Activated CD4-positive, CD25-positive, alpha-beta regulatory T cell treated with anti-CD3 and anti-CD28 coated beads, Interleukin-2, amount 50 U/mL, for 72 hours (primary cell): ENCODE results near the gene BOD1.

Experiments
- DNase-seq: peaks from one replicate; pipeline ENCODE4 v3.0.0; 2021

The BOD1 gene

DNA sequence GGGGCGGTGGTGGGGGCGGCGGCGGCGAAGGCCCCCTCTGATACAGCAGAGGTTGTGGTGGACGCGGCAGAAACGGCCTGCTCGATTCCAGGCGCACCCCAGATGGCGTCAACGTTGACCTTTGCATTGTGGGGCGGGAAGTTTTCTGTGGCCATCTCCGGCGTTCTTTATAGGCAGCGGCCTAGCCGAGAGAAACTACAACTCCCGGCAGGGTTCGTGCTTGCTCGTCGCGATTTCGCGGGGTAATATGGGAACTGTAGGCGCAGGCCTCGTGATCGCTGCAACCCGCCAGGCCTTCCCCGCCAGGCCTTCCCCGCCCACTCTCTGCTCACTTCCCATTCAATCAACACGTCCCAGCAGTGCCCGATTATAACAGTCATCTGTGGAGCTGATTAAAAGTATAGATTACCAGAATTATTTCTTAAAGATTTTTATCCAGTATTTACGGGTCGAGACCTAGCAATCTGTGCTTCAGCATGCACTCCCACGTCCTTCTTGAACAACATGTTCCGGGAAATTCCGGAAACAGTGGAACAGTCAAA lies at the start of gene BOD1:
Gene BOD1 (minus strand): TSS at position 74 of the 542 bp plus-strand sequence. CDS start 214 bp downstream, outside the sequence.
- DNase-seq = peak; percentile 89

DNA sequence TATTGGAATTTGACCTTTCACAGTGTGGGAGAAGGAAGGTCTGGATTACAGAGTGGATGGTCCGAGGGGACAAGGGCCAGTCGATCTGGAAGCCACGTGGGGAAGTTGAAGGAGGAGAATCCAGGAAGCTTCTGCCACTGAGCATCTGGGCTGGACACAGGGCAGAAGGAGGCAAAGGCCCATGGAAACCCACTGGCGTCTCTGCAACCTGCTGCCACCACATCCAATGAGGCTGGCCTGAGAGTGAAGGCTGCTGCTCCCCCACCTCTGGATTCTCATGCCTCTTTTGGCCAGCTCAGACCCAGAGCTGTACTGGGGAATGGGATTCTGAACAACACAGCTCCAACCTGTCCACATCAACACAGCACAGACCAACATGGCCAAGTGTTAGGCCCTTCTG lies 48.9 kb upstream of the BOD1 start:
- DNase-seq = no peak

- DNase-seq = no peak
Observed at GRCh38 chr5:173664154-173664526, 47.7 kb upstream of the BOD1 start.

DNA sequence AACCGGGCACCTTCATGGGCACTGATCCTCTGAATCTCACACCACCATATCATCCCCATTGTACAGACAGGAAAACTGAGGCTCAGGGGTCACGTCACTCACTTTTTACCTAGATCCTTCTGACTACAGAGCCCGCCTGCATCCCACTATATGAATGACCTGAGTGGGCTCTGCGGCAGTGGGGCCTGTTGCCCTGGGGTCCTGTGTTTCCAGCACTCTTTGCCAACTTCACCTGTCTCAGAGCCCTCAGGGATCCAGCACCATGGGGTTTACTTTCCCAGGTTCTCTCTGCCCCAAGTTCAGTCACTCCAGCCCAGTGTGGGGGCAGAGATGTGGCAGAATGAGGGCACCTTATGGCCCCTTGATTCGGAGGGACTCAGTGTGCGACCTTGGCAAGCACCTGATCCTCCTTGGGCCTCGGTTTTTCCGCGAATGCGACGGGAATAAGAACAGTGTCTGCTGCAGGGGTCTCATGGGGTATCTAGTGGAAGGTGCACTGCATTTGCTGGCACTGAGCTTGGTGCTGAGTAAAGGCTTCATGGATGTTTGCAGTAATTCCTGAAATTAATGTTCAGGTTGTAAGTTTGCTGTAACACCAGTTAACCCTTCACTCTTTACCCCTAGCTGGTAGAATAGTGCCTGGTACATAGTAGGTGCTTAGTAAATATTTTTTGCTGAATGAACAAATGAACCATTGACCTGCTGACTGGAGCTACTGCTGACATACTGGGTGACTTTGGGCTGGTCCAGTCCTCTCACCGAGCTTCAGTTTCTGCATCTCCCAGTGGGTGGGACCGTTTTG lies 47.1 kb upstream of the BOD1 start:
- no peak for DNase-seq

DNA sequence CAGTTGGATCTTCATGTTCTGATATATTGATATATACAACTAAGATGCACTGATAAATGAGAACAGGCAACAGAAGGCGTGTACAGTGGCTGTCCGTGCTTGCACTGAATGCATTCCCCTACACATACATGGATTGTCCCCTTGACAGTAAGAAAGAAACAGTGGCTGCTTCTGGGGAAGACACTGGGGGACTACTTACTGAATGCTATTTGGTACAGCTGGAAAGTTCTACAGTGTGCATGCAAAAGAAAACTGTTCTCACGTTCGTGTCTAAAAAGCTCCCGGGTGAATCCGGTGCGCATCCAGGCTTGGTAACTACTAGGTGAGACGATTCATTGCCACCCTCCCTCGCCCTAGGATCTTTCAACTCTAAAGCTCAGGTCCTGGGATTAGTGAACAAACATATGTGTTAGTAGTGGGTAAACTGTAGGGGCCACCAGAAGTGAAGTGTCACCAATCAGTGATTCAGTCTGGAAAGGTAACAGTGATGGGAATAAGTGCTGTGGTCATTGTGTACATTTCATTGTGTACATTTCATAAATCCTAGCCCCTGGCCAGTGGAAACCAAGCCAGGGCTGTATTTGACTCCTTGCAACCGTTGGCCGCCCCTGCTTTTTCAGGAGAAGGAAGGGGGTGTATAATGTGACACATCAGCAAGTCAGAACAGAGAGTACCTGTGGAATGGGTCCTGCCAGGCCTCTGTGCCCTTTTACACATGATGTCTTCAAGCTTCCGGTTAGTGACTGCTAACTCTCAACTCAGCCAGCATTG lies 46.3 kb upstream of the BOD1 start:
- DNase-seq = no peak

DNA sequence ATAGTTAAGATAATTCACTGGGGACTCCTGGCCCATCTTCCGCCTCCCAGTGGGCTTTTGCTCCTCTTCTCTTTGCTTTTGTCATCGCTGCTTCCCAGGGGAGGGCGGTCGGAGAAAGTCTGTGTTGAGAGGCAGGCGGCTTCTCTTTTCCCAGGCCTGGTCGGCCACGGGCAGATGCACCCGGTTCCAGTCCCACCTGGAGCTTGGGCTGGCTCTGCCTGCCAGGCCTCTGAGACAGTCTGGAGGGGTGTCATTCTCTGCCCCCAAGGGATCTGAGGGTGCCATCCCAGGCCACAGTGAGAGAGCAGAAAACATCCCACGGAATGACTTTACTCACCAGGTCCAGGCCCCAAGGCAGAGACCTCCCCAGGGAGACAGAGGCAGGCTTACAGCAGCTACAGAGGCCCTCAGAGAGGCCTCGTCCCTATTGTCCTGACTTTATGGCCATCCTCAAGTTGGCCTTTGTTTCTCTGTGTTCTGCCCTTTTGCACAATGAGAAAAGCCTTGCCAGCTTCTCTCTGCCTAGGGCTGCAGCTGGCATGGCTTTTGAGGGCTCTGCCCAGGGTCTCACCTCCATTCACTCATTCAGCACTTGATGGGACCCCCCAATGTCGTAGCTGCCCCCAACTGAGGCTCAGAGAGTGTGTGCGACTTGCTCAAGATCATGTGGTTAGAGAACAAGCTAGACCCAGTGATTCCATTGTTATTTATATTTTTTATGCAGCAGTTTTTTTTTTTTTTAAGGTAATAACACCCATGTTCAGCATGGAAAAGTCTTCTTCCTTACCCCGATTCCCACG lies 44.2 kb upstream of the BOD1 start:
- no peak for DNase-seq

DNA sequence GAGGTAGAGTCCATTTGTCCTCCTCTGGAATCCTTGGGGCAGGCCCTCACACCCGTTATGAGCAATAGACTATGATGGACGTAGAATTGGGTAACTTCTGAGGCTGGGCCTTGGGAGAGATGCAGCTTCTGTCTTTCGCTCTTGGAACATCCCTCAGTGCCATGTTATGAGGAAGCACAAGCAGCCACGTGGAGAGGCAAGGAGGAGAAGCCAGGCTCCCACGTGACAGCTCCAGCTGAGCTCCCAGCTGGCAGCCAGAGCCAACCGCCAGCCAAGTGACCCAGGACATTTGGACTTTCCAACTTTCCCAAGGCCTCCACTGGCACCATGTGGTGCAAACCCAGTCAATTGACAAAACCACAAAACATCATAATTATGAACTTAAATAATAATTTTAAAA lies 43.0 kb upstream of the BOD1 start:
- DNase-seq = no peak

DNA sequence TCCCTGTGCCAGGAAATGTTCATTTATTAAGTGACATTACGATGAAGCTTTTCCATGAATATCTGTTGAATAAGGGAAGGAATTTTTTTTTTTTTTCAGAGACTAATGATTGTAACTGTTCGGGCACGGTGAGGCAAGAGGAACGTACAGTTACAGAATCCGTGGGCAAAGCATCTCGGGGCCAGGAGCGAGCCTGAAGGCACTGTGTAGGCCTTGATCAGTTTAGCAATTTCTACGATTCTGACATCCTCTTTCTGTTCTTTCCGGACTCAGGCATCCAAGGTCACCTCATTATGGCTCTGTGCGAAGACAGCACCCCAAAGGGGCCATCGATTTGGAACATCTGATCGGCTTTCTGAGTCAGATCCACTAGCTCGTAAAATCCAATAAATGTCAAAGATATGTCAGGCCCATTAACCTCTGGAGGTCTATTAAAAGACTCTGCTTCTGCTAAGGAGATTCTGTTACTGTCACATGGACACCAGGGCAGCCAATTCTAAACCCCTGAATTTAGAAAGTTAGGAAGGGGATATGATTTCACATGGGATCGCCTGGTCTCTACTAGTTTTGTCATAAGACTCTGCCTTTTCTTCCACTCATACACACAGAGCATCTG lies 41.4 kb upstream of the BOD1 start:
- DNase-seq = no peak

DNA sequence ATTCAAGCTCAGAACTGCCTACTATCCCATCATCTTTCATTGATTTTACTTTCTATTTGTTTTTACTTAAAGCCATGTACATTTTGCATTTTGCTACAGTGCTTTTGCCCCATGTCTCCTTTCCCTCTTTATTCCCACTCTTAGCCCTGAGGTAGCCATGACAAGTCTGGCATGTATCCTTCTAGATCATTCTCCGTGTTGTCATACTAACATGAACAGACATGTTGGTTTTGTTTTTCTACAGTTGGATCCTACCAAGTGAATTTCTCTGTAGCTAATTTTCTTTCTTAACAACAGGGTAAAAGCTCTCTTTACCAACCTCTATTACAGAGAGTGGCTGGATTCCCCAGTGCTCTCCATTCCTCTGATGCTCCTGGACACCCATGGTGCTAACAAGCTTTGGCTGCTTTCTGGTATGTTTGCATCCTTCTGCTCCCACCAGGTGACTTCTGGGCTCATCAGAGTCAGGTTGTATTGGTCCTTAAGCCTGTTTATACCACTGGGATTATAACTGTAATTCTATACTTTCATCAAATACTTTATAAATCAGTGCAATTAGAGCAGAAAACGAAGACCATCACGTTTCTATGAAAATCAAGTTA lies 38.8 kb upstream of the BOD1 start:
- no peak for DNase-seq

DNA sequence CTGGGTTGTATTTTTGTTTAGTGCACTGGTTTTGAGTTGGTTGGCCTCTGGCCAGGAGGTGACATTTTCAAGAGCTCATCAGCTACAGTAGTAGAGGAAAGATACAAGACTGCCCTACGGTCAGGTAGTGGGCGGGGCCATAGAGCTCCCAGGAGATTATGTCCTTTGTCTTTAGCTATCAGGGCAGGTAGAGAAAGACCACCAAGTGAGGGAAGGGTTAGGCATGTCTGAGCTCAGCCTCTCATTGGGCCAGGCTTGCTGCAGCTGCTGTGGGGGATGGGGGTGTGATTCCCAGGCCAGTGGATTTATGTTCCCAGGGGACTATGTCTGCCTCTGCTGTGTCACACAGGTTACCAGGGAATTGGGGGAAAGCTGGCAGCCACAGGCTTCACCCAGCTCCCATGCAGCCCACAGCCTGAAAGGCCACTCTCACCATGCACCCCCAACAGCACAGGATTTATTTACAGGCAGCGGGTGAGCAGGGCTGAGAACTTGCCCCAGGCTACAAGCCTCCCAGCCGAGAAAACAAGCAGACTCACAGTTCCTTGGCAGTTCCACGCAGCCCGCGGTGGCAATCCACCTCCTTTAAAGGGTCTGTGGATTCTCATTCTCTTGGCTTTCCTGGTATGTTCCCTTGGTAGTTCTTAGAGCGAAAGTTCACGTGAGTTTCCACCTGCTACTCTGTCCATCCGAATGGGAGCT lies 37.5 kb upstream of the BOD1 start:
- DNase-seq = no peak

GRCh38 chr5:173648308-173648866 lies 31.9 kb upstream of the BOD1 start:
- no peak for DNase-seq

GRCh38 chr5:173646692-173647091 lies 30.2 kb upstream of the BOD1 start:
- no peak for DNase-seq

GRCh38 chr5:173645890-173646574 lies 29.6 kb upstream of the BOD1 start:
- DNase-seq = no peak

DNA sequence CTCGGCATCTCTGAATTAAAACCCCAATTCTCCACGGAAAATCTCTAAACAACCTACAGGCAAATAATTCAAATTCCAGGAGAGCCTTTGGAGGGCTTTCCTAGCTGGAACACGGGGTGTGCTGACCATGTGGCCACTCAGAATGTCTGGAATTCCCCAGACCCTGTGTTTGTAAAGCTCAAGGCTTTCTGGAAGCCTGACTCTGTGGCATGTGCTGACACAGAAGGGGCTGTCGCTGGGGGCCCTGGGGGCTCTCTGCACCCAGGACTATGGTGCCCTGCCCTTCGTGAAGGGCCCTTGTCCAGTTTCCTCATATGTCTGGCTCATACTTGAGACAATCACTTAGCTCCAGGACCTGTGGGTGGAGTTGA lies 29.0 kb upstream of the BOD1 start:
- DNase-seq = no peak

DNA sequence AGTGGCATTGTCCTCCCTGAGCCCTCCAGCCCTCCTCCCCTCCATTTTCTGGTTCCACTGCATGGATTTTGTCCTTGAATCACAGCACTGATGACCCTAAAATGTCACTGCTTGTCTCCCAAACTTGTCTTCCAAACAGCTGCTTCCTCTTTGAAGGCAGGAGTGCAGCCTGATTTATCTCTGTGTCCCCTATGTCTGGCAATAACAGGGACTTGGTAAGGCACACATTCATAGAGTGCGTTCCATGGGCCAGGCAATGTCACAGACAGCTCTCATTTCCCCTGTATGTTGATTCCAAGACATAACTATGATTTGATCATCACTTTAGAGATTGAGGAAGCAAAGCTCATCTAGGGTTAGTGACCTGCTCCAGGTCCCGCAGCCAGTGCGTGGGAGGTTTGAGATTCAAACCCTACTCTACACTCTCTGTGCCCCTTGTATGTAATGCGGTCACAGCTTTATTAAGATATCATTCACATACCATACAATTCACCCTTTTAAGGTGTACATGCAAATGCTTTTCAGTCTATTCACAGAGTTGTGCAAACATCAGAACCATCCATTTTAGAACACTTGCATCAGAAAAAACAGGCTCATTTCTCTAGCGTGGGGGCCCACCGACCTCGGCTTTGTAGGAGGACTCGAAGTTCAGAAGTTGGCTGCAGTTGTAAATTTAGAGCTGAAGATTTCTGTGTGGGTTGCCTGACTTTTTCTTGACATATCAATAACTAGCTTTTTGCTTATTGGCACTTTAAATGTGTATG lies 28.4 kb upstream of the BOD1 start:
- no peak for DNase-seq

- DNase-seq = no peak
Observed at GRCh38 chr5:173643964-173644363, 27.5 kb upstream of the BOD1 start.

GRCh38 chr5:173642895-173643481 lies 26.5 kb upstream of the BOD1 start:
- DNase-seq = no peak

DNA sequence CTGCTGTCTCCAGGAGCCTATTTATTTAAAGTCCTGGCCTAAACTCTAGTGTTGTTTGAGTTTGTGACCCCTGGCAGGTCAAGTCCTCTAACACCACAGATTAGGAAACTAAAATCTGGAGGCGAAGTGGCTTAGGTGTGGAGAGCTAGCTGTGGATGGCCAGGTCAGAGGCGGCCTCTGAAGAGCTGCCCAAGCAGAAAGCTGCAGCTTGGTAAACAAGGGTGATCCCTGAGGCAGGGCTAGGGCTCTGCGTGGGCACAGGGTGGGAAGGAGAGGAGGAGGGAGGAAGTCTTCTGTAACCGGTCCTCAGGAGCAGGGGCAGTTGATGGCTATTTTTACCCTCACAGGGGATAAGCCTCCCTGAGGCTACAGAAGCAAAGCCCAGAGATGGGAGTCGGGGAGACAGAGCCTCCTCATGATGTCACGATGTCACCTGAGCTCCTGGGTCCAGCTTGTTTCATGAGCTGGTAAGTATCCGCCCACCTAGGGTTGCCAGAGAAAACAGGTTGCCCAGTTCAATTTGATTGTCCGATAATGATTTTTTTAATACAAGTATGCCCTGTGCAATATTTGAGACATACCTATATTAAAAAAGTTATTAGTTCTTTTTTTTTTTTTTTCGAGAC lies 25.9 kb upstream of the BOD1 start:
- DNase-seq = no peak

GRCh38 chr5:173640156-173640804 lies 23.8 kb upstream of the BOD1 start:
- DNase-seq = no peak
